Right lobe of liver (tissue), 6 donors: ENCODE results near the gene ACTRT3. TPM values are rescaled to one million over a fixed set of nuclear protein-coding genes. Genes with fewer than 3 reads are reported as not detected.

Source experiments
- ATAC-seq, 4 donors: fragments of 200-7000 bp; cut with Tn5 transposase; one replicate each; pipeline ENCODE4 v1.9.1; 2020; ENCODE audit warnings: mild to moderate bottlenecking in 4 of 4, moderate library complexity in 4 of 4
- DNase-seq, 3 donors: peaks; one replicate each; pipeline ENCODE4 v3.0.0-alpha.2; 2020
- H3K27ac ChIP-seq, 3 donors: fragments of 200-600 bp; one replicate each; pipeline ENCODE4 v1.8.0; 2022
- H3K27me3 ChIP-seq, 2 donors: fragments of 200-600 bp; one replicate each; pipeline ENCODE4 v1.8.0; 2022
- H3K36me3 ChIP-seq, 4 donors: fragments of 200-600 bp; sonication (generic) in 1 of 4; one replicate each; pipeline versions ENCODE4 v1.5.1 to v1.8.0; 2017 to 2022; ENCODE audit warnings: control low read depth in 1 of 4
- H3K4me1 ChIP-seq, 4 donors: fragments of 200-600 bp; sonication (generic) in 1 of 4; one replicate each; pipeline versions ENCODE4 v1.5.1 to v1.8.0; 2017 to 2022; ENCODE audit warnings: control low read depth in 1 of 4
- H3K4me3 ChIP-seq, 3 donors: fragments of 200-600 bp; one replicate each; pipeline ENCODE4 v1.8.0; 2022
- H3K9me3 ChIP-seq, 4 donors: fragments of 200-600 bp; sonication (generic) in 1 of 4; one replicate each; pipeline versions ENCODE4 v1.5.1 to v1.8.0; 2017 to 2022; ENCODE audit warnings: control low read depth in 1 of 4
- POLR2A ChIP-seq: fragments of 450-650 bp; IDR thresholded peaks from one replicate; pipeline ENCODE4 v1.6.1; 2017; ENCODE audit warnings: antibody characterized with exemption, mild to moderate bottlenecking
- WGBS: methylation state at CpG from one replicate; pipeline ENCODE4 v1.1.6; 2018; ENCODE audit warnings: low coverage, low lambda C conversion rate; ENCODE audit not compliant: insufficient coverage; ENCODE audit errors: missing lambda C conversion rate; 5-methylcytosine and 5-hydroxymethylcytosine counted together
- intact Hi-C, 2 donors: fragments of 100-400 bp; cut with DNase I; formaldehyde crosslinking; loops; one replicate each; pipeline versions ENCODE4 v1.11.2 to v1.14.1; 2022
- total RNA-seq, 6 experiments: library from RNA; depleted of rRNA in 2 of 6; stranded (reverse); fragments of >200 nt in 2 of 6; fragmentation: NEBNext Ultra II Directional in 3 of 6; extraction: Animal tissue kit (Norgen Biotek cat#: 25700) in 3 of 6; gene quantifications; one replicate each; pipeline versions ENCODE4 v1.1.0 to v1.2.4, GENCODE V29; 2016 to 2023
- TF ChIP-seq, protein P1 (sequence below), 4 donors: fragments of 200-600 bp in 3 of 4; fragments of 450-650 bp in 1 of 4; IDR thresholded peaks; one replicate each; pipeline versions ENCODE4 v1.5.1 to v1.8.0; 2016 to 2022; ENCODE audit warnings: antibody characterized with exemption in 4 of 4, mild to moderate bottlenecking in 2 of 4
- donor health status: DM: no; HTN: yes; CAD: no.
- donor health status: DM: no; HTN: no; CAD: no.
- donor health status: DM: no; HTN: no; CAD: no.
- donor health status: DM: no; HTN: yes; CAD: no.
- donor health status: DM: no; HTN: yes; CAD: no.

Gene ACTRT3
- total RNA-seq, 6 experiments from 2014 or later: 1.1 to 2.3 (median 1.6) TPM

DNA sequence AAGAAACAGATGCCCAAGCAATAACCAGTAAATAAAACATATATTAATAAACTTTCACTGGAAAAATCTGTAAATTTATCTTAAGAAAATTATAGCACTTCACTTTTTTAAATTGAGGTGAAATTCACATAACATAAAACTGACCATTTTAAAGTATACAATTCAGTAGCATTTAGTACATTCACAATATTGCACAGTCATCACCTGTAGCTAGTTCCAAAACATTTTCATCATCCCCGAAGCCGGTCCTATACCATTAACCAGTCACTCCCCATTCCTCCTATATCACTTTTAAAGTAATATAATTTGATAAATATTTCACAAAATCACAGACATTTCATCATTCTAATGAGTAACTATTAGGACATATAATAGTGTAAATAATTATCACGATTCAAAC lies 35.3 kb upstream of the ACTRT3 start:
- H3K27ac ChIP-seq: no peak overlapping the region
- no peaks in the 10 kb centered on the region for H3K9me3 ChIP-seq
- TF ChIP-seq, protein P1, sequence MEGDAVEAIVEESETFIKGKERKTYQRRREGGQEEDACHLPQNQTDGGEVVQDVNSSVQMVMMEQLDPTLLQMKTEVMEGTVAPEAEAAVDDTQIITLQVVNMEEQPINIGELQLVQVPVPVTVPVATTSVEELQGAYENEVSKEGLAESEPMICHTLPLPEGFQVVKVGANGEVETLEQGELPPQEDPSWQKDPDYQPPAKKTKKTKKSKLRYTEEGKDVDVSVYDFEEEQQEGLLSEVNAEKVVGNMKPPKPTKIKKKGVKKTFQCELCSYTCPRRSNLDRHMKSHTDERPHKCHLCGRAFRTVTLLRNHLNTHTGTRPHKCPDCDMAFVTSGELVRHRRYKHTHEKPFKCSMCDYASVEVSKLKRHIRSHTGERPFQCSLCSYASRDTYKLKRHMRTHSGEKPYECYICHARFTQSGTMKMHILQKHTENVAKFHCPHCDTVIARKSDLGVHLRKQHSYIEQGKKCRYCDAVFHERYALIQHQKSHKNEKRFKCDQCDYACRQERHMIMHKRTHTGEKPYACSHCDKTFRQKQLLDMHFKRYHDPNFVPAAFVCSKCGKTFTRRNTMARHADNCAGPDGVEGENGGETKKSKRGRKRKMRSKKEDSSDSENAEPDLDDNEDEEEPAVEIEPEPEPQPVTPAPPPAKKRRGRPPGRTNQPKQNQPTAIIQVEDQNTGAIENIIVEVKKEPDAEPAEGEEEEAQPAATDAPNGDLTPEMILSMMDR (IDR thresholded peaks at IDR 0.05): no peak
- TF ChIP-seq POLR2A: no peak
- H3K36me3 ChIP-seq: no peaks in the 10 kb centered on the region
- H3K27me3 ChIP-seq: no peaks in the 10 kb centered on the region
- no peak for DNase-seq
- H3K4me3 ChIP-seq: no peak overlapping the region
- no peaks in the 10 kb centered on the region for H3K4me1 ChIP-seq
- intact Hi-C loops: no loop called here
- WGBS: 78% methylated on average over 3 of the region's 3 CpGs
- ATAC-seq: no peak

- DNase-seq (no peak), ATAC-seq (no peak)
- TF ChIP-seq, protein P1 (IDR thresholded peaks at IDR 0.05): no peak
- TF ChIP-seq POLR2A: no peak
- H3K4me3 ChIP-seq: no peak overlapping the region
- intact Hi-C loops: no loop called here
- no peaks in the 10 kb centered on the region for H3K27me3 ChIP-seq
- H3K4me1 ChIP-seq: no peaks in the 10 kb centered on the region
- H3K36me3 ChIP-seq: peaks cover 0 to 8% (median 0%) of the 10 kb centered on the region in 4 donors
- no peak overlapping the region for H3K27ac ChIP-seq
- H3K9me3 ChIP-seq: no peaks in the 10 kb centered on the region
- WGBS: no CpG with 5 or more reads among the region's 1 CpG
These were observed 23.0 kb upstream of the ACTRT3 start for GRCh38 chr3:169792359-169792758.

- intact Hi-C loops: no loop called here
- no peaks in the 10 kb centered on the region for H3K27me3 ChIP-seq
- H3K4me1 ChIP-seq: no peaks in the 10 kb centered on the region
- no peak for DNase-seq
- H3K4me3 ChIP-seq: no peak overlapping the region
- TF ChIP-seq, protein P1 (IDR thresholded peaks at IDR 0.05): no peak
- no peak for TF ChIP-seq POLR2A
- peaks cover 0 to 17% (median 6%) of the 10 kb centered on the region in 4 donors for H3K36me3 ChIP-seq
- no peak for ATAC-seq
- H3K9me3 ChIP-seq: no peaks in the 10 kb centered on the region
- no peak overlapping the region for H3K27ac ChIP-seq
- WGBS: 95% methylated on average over 4 of the region's 4 CpGs
These were observed 21.5 kb upstream of the ACTRT3 start for GRCh38 chr3:169790687-169791429.

- DNase-seq: no peak
- no peak overlapping the region for H3K4me3 ChIP-seq
- ATAC-seq: no peak
- peaks cover 0 to 21% (median 8%) of the 10 kb centered on the region in 4 donors for H3K36me3 ChIP-seq
- no peaks in the 10 kb centered on the region for H3K27me3 ChIP-seq
- H3K9me3 ChIP-seq: no peaks in the 10 kb centered on the region
- H3K4me1 ChIP-seq: no peaks in the 10 kb centered on the region
- intact Hi-C loops: no loop called here
- TF ChIP-seq, protein P1 (IDR thresholded peaks at IDR 0.05): no peak
- no peak for TF ChIP-seq POLR2A
- H3K27ac ChIP-seq: no peak overlapping the region
These were observed 20.9 kb upstream of the ACTRT3 start for GRCh38 chr3:169790219-169790618.
